HG02610 (cell line): ENCODE results near the gene TEX13D.

Experiments used
- ATAC-seq: cut with Tn5 transposase; IDR thresholded peaks from one replicate; pipeline ENCODE4 v1.9.1; 2021; ENCODE audit warnings: mild to moderate bottlenecking, moderate library complexity; ENCODE audit not compliant: unreplicated experiment

Gene TEX13D

DNA sequence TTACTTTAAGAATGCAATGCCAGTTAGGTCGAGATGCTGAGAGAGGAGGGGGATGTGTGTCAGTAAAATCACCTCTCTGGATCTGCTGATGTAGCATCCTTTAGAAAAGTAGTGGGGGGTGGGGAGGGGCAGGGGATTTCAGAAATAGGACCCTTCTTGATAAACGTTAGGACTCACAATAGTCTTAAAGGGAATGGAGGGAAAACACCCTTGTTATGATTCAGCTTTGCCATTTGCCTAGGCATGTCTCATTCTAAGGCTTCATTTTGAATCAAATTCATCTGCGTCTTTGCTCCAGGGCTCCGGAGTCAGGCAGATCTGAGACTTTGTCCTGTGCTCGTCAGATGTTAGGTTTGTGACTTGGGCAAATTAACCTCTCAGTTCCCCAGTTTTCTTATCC lies 14.8 kb downstream of the TEX13D start:
- no peak for ATAC-seq

DNA sequence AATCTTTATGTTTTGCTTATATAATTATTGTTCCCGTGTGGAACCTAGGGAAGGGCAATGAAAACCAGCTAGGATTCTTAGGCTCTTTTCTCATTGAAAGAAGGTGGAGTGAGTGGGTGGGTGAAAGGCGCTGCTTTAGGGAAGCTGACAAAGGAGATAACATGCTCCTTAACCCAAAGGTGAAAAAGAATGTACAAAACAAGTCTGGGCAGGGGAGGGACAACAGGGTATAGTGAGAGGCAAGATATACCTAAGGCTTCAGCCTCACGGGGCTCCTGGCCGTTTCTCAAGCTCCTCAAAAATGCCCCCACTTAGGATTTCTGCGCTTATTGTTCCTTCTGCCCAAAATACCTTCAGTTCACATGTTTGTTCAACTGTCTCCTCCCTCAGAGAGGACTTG lies 15.7 kb downstream of the TEX13D start:
- ATAC-seq: no peak

DNA sequence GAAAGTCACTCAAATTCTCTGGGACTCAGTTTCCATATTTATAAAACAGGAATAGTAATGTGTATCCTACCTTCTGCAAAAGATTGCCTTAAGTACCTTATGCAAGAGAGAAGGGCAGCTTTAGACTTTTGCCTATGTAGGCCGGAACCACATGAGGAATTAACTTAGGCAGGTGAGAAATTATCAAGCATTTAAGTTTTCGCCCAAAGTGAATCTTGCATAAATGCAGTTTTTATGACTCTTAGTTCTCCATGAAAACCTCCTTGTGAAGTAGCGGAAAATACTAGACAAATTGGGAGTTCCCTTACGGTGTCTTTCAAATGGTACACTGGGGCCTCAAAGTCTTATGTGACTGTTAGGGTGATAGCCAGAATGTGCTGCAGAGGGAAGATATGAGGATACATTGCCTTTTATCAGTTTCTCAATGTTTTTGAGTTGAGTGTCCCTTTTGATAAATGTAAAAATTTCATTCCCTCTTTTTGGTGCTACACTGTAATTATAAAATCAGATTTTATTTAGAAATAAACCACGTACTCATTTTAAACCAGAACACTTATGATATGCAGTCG lies 16.5 kb downstream of the TEX13D start:
- no peak for ATAC-seq

DNA sequence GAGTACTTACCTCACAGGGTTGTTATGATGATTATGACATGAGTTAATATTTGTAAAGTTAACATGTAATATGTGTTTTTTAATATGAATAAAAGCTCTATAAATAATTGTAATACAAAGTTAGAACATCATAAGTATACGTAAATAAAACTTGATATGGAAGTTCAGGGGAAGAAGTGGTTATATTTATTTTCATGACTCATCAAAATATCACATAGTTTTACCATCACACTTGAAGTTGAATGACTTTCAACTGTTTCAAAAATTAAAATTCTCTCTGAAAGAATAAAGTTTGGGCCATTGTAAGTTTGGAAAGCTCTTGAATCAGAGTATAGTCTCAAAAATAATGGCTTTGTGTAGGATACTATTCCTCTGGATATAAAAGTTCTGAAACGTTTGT lies 22.2 kb downstream of the TEX13D start:
- no peak for ATAC-seq

DNA sequence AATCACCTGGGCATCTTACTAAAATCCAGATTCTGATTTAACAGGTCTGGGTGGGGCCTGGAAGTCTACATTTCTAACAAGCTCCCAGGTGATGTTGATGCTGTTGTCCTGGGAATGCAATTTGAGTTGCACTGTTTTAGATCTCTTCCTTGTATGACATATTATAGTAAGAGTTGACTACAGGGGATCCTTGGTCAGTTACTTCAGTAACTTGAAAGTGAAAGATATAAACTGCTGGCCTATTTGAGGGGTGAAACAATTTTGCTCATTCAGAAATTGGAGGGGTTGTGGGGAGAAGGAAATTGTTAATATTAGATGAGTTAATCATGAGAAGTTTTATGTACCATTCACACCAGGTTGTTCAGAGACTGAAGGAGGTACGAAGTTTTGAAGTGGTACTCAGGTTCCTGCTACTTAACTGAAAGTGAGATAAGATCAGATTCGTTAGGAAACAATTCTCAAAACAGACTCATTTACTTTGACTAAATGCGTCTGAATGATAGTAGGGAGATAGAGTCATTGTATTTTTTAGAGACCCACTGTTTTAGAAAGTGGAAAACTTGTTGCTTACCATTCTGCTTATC lies 26.4 kb downstream of the TEX13D start:
- ATAC-seq: peak; percentile 71

DNA sequence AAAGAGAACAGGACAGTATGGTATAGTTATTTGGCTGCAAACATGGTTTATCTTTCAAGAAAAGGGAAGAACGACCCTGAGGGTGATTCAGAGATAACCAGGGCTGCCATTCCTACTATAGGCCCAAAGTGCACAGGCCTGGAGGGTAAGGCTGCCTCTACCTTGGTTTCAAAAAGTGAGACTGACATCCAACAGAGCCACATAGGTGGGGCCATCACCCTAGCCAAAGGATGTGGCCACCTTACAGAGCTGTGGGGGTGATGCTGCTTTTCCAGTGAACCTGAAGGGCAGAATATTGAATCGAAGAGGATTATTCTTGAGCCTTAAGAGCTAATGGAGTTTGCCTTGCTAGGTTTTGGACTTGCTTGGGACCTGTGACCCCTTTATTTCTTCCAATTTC lies 29.6 kb downstream of the TEX13D start:
- ATAC-seq: no peak

DNA sequence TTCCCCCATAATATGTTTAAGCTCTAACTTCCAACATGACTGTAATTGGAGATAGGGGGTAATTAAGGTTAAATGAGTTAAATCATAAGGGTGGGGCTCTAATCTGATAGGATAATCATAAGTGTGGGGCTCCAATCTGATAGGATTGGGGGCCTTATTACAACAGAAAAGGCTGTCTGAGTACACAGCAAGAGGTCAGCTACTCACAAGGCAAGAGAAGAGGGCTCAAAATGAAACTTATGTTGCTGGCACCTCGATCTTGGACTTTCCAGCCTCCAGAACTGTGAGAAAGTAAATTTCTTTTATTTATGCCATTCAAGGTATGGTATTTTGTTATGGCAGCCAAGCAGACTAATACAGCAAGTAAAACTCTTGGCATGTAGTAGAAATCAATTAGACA lies 30.3 kb downstream of the TEX13D start:
- ATAC-seq: no peak

DNA sequence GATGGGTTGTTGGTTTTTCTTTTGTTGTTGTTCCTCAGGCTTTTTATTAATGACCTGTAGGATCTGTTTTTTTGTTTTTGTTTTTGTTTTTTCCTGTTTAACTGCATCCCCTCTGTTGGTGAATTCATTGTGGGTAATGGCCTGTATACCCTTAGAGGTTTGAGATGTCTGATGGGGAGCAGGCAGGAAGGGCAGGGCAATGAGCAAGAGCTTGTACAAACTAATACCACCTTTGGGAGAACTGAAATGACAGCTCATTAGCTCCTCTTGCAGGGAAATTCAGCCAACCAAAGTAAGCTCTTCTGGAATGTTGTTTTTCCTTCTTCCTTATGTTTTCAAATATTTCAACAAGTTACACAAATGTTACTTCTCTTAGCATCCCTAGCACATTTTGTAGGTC lies 37.3 kb downstream of the TEX13D start:
- ATAC-seq: no peak

DNA sequence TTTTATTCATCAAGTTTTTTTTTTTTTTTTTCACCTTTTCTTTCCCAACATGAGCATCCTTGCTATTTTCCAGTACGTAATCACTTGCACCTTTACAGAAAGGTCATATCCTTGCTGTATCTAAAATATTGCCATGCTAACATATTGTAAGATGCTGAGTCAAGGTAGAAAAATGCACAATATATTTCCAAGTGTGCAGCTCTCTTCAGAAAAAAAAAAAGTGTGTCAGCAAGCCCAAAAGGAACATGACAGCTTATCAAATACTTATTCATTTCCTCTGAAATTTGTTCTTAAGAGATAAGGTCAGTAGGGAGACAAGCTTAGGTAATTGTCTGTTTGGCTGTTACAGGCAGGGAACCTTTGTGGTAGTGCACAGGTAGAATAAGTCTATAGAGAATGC lies 40.9 kb downstream of the TEX13D start:
- ATAC-seq: no peak

DNA sequence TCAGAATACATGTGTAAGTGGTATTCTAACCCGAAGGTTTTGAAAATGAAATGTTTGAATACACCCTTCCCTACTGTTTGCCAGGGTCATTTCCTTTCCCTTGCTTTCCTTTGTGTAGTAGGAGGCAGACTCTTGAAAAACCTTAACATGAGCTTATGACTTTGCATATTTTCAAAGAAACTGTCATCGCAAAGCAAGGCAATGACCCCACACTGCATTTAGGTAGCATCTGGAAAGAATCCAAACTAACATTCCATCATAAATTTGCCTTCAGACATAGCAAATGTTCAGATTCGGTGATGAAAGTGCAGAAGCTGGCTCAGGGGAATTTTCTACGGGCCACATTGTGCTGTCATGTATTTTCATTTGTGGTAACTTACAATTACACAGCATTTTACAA lies 46.2 kb downstream of the TEX13D start:
- no peak for ATAC-seq

DNA sequence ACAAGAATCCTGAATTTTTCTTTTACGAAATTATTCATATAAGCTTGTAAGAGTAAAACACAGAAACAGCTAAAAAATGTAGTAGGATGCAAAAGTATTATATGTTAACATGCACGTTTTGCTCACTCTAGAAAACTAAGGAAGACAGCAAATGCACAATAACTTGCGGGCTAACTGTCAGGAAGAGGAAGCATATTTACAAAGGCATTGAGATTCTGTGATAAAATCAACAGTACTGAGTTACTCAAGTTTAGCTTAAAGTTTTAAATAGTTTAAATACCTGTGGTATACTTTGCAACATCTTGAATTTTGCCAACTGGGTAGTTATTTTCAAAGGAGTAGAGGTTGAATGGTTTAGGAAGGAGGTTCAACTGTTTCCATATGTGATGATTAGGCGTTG lies 50.9 kb downstream of the TEX13D start:
- no peak for ATAC-seq

DNA sequence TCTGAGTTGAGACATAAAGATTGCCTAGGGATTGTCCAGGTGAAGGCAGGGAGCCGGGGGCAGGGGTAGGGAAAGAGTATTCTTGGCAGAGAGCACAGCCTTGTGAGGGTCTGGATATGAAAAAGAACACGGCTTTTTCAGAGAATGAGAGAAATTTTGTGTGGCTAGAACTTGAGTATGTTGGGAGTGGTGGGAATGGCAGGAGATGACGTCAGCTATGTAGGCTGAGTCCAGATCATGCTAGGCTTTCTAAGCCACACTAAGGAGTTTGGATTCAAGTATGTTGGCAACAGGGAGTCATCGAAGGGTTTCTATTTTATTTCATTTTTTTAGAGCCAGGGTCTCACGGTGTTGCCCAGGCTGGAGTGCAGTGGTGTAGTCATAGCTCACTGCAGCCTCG lies 53.9 kb downstream of the TEX13D start:
- no peak for ATAC-seq
